Measurements from ENCODE around the gene INSL3.

GRCh38 chr19:17861542-17862402, 40.5 kb upstream of the INSL3 start:
- TF ChIP-seq CTCF (IDR thresholded peaks at IDR 0.05) (no peak), POLR2A (IDR thresholded peaks at IDR 0.05; ENCODE audit: low read depth) (no peak)
